Cardiac muscle cell (in vitro differentiated cells and primary cell): ENCODE data around the gene EXOSC1. TPM values are rescaled to one million over a fixed set of nuclear protein-coding genes. Genes with fewer than 3 reads are reported as not detected.

ENCODE experiments used
- DNase-seq, 2 donors: peaks; one replicate each; pipeline versions ENCODE4 v3.0.0 to v3.0.0-alpha.2; 2010 to 2017; ENCODE audit warnings: low read depth in 1 of 2, low spot score in 1 of 2
- H3K27ac ChIP-seq: fragments of 200-600 bp; sonication (generic); 2 replicates; pipeline ENCODE4 v1.5.1; 2016
- H3K27me3 ChIP-seq: fragments of 200-600 bp; sonication (generic); 2 replicates; pipeline ENCODE4 v1.6.0; 2016; ENCODE audit warnings: control low read depth
- H3K36me3 ChIP-seq: fragments of 200-600 bp; sonication (generic); 2 replicates; pipeline ENCODE4 v1.5.1; 2016; ENCODE audit warnings: control low read depth
- H3K4me1 ChIP-seq: fragments of 200-600 bp; sonication (generic); 2 replicates; pipeline ENCODE4 v1.8.1; 2017; ENCODE audit warnings: low read depth, mild to moderate bottlenecking, mixed run types
- H3K4me3 ChIP-seq: fragments of 200-600 bp; sonication (generic); 2 replicates; pipeline ENCODE4 v1.5.1; 2016; ENCODE audit warnings: mild to moderate bottlenecking
- H3K9me3 ChIP-seq: fragments of 200-600 bp; sonication (generic); 2 replicates; pipeline ENCODE4 v1.5.1; 2017; ENCODE audit warnings: low read depth, mild to moderate bottlenecking, control low read depth
- polyA plus RNA-seq: library from polyadenylated mRNA; unstranded; fragments of >200 nt; fragmentation: Nextera tagmentation; extraction: Ambion mirVana; gene quantifications from 2 replicates; pipeline ENCODE4 v1.2.1, GENCODE V29; 2016
- total RNA-seq: library from RNA; depleted of rRNA; stranded (reverse); fragments of >200 nt; gene quantifications from 2 replicates; pipeline ENCODE4 v1.2.3, GENCODE V29; 2016
- TF ChIP-seq, protein P1 (sequence below): IDR thresholded peaks from 2 replicates; pipeline ENCODE4 v1.5.1; 2012; ENCODE audit warnings: low read depth, mild to moderate bottlenecking, low read length

EXOSC1 gene
- total and polyA plus RNA-seq, 2 experiments from 2014 or later: 38.3 to 56.5 TPM

DNA sequence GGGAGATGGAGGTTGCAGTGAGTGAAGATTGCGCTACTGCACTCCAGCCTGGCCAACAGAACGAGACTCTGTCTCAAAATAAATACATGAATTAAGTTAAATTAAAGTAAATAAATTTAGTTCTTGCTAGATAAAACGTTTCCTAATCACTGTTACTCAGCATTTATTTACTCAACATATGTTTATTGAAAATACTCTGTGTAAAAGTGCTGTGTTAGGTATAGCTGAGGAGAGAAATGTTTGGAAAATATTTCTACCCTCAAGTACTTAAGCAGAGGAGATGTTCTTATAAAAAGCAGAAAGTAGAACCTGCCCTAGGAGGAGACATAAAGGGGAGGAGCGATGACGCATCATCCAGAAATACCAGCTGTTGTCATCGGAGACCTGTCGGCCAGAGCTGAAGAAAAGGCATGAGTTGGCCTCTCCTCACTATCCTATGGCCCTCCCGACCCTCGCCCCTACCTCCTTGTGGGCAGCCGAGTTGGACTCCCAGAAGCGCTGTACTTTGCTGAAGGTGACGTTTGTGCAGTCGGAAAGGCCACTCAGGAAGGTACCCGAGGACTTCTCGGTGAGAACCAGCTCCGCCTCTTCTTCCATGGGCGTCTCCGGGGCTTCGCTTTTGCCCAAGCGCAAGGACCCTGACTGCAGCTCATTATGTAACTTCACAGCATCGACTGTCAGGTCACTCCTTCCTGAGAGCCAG, 45.8 kb downstream of the EXOSC1 start:
- no peaks in the 10 kb centered on the region for H3K9me3 ChIP-seq
- DNase-seq: peak; percentile 27 to 61
- H3K27ac ChIP-seq: peak overlapping the region; percentile 78
- H3K4me1 ChIP-seq: peaks cover 7% of the 10 kb centered on the region
- peak overlapping the region; percentile 90 for H3K4me3 ChIP-seq
- H3K36me3 ChIP-seq: no peaks in the 10 kb centered on the region
- H3K27me3 ChIP-seq: no peaks in the 10 kb centered on the region
- TF ChIP-seq, protein P1, sequence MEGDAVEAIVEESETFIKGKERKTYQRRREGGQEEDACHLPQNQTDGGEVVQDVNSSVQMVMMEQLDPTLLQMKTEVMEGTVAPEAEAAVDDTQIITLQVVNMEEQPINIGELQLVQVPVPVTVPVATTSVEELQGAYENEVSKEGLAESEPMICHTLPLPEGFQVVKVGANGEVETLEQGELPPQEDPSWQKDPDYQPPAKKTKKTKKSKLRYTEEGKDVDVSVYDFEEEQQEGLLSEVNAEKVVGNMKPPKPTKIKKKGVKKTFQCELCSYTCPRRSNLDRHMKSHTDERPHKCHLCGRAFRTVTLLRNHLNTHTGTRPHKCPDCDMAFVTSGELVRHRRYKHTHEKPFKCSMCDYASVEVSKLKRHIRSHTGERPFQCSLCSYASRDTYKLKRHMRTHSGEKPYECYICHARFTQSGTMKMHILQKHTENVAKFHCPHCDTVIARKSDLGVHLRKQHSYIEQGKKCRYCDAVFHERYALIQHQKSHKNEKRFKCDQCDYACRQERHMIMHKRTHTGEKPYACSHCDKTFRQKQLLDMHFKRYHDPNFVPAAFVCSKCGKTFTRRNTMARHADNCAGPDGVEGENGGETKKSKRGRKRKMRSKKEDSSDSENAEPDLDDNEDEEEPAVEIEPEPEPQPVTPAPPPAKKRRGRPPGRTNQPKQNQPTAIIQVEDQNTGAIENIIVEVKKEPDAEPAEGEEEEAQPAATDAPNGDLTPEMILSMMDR: no peak

DNA sequence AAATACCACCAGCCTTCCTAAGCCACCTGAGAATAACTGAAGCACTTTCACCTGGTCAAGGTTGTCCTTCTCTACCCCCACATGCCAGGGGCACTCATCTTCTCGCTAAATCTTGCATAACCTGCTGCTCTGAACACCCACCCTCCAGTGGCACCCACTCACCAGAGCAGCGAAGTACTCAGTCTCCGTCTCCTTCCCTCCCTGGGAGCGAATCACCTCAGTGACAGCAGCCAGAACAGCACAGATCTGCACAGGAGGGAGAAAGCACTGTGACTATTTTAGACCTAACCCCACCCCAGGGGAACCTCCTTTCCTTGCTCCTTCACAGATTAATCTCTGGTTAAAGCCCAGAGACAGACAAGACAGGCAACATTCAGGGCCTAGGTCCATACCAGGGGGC, 49.8 kb downstream of the EXOSC1 start:
- Histone ChIP-seq H3K4me1 (peaks cover 7% of the 10 kb centered on the region), H3K27me3 (no peaks in the 10 kb centered on the region), H3K4me3 (no peak overlapping the region), H3K36me3 (peaks cover 3% of the 10 kb centered on the region), H3K9me3 (no peaks in the 10 kb centered on the region), H3K27ac (no peak overlapping the region)
- no peak for DNase-seq
- TF ChIP-seq, protein P1: no peak

DNA sequence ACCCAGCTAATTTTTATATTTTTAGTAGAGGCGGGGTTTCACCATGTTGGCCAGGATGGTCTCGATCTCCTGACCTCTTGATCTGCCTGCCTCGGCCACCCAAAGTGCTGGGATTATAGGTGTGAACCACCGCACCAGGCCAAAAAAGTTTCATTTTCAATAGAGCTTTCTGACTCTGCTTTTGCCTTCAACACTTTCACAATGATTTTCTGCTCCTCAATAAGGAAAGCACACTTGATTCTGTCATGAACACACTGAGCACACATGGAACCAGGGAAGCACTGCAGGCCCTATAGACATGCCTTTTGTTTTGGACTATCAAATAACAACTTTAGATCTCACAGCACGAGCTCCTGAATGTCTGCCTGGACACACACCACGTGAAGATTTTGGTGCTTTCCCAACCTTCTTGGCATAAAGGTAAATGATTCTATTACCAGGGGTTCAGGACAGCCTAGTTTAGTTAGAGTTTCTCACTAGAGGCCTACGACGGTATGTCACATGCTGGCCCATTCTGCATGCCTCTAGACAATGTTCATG, 52.7 kb downstream of the EXOSC1 start:
- Histone ChIP-seq H3K4me3 (no peak overlapping the region), H3K36me3 (peaks cover 6% of the 10 kb centered on the region), H3K9me3 (no peaks in the 10 kb centered on the region), H3K27me3 (no peaks in the 10 kb centered on the region), H3K4me1 (no peaks in the 10 kb centered on the region), H3K27ac (no peak overlapping the region)
- DNase-seq: no peak
- TF ChIP-seq, protein P1: no peak

DNA sequence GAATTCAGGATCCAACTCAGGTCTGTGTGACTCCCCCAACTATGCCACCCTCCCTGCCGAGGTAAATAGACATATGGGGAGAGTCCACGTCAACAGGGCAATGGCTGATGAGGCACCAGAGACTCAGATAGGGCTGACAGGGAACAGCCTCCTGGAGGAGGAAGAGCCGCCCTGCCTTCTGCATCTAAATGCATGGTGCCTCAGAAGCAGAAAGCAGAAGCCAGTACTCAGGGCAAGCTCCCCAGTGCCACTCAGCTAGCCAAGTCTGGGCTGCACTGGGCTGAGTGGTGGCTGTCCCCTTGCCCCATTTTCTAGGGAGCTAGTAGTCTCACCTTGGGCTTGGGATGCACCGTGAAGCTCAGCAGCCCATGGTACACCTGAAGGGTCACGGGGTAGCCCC, 55.7 kb downstream of the EXOSC1 start:
- H3K9me3 ChIP-seq: no peaks in the 10 kb centered on the region
- no peak overlapping the region for H3K27ac ChIP-seq
- H3K36me3 ChIP-seq: peaks cover 6% of the 10 kb centered on the region
- DNase-seq: no peak
- H3K4me1 ChIP-seq: no peaks in the 10 kb centered on the region
- TF ChIP-seq, protein P1: no peak
- H3K27me3 ChIP-seq: no peaks in the 10 kb centered on the region
- no peak overlapping the region for H3K4me3 ChIP-seq

DNA sequence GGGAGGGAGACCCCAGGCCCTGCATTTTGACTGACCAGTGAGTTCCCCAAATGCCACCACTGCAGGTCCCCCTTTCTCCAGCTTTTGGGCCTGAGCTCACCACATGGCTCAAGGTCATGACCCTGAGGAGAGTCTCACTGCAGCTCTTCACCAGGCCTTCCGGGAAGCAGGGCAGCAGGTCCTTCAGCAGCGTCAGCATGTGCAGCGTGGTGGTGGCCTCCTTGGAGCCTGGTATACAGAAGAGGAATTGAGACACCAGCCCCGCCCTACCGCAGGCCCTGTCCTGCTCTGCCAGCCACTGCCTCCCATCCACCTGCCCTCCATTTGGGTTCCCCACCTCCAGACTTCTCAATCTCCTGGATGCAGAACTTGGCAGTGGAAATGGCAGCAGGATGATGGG, 57.7 kb downstream of the EXOSC1 start:
- DNase-seq: no peak
- no peak overlapping the region for H3K27ac ChIP-seq
- no peaks in the 10 kb centered on the region for H3K9me3 ChIP-seq
- H3K36me3 ChIP-seq: peaks cover 5% of the 10 kb centered on the region
- TF ChIP-seq, protein P1: no peak
- no peaks in the 10 kb centered on the region for H3K4me1 ChIP-seq
- no peak overlapping the region for H3K4me3 ChIP-seq
- H3K27me3 ChIP-seq: no peaks in the 10 kb centered on the region

Other genes with a start within 250 kb of the EXOSC1 start
- gene ARHGAP19, start 153.4 kb downstream of the EXOSC1 start, total RNA-seq: 7.5 and 18.7 TPM in 2 replicates
- 5.3 and 15.8 TPM in 2 replicates for gene ARHGAP19, start 153.4 kb downstream of the EXOSC1 start, polyA plus RNA-seq
- gene FRAT1, start 126.7 kb downstream of the EXOSC1 start, total RNA-seq: 12.7 and 17.3 TPM in 2 replicates
- 12.3 and 22.8 TPM in 2 replicates for gene FRAT1, start 126.7 kb downstream of the EXOSC1 start, polyA plus RNA-seq
- 25.4 and 30.6 TPM in 2 replicates for gene FRAT2, start 111.3 kb downstream of the EXOSC1 start, total RNA-seq
- 30.1 and 41.7 TPM in 2 replicates for gene FRAT2, start 111.3 kb downstream of the EXOSC1 start, polyA plus RNA-seq
- 14.5 and 16.2 TPM in 2 replicates for gene RRP12, start 44.7 kb downstream of the EXOSC1 start, total RNA-seq
- 14.8 and 14.9 TPM in 2 replicates for gene RRP12, start 44.7 kb downstream of the EXOSC1 start, polyA plus RNA-seq
- gene PGAM1, start 19.8 kb downstream of the EXOSC1 start, total RNA-seq: 912 and 1,364 TPM in 2 replicates
- 1,322 and 1,889 TPM in 2 replicates for gene PGAM1, start 19.8 kb downstream of the EXOSC1 start, polyA plus RNA-seq
- 30.8 and 43.2 TPM in 2 replicates for gene ZDHHC16, start 169 bp upstream of the EXOSC1 start, total RNA-seq
- 58.4 and 85.5 TPM in 2 replicates for gene ZDHHC16, start 169 bp upstream of the EXOSC1 start, polyA plus RNA-seq
- 94.0 and 124 TPM in 2 replicates for gene MMS19, start 52.4 kb upstream of the EXOSC1 start, total RNA-seq
- 72.5 and 85.6 TPM in 2 replicates for gene MMS19, start 52.4 kb upstream of the EXOSC1 start, polyA plus RNA-seq
- gene UBTD1, start 52.9 kb upstream of the EXOSC1 start, total RNA-seq: 9.5 and 13.5 TPM in 2 replicates
- 13.1 and 15.8 TPM in 2 replicates for gene UBTD1, start 52.9 kb upstream of the EXOSC1 start, polyA plus RNA-seq
- not detected in 2 replicates for gene ANKRD2, start 126.8 kb upstream of the EXOSC1 start, total RNA-seq
- not detected in 2 replicates for gene ANKRD2, start 126.8 kb upstream of the EXOSC1 start, polyA plus RNA-seq
- 2.1 and 3.8 TPM in 2 replicates for gene HOGA1, start 138.4 kb upstream of the EXOSC1 start, total RNA-seq
- 2.1 and 5.3 TPM in 2 replicates for gene HOGA1, start 138.4 kb upstream of the EXOSC1 start, polyA plus RNA-seq
- 0.25 and 0.30 TPM in 2 replicates for gene C10orf62, start 143.7 kb upstream of the EXOSC1 start, total RNA-seq
- not detected in 2 replicates for gene C10orf62, start 143.7 kb upstream of the EXOSC1 start, polyA plus RNA-seq
- 16.8 and 18.7 TPM in 2 replicates for gene MORN4, start 187.5 kb upstream of the EXOSC1 start, total RNA-seq
- gene MORN4, start 187.5 kb upstream of the EXOSC1 start, polyA plus RNA-seq: 48.1 and 61.4 TPM in 2 replicates
- gene PI4K2A, start 194.7 kb upstream of the EXOSC1 start, total RNA-seq: 19.7 and 24.9 TPM in 2 replicates
- gene PI4K2A, start 194.7 kb upstream of the EXOSC1 start, polyA plus RNA-seq: 15.8 and 20.1 TPM in 2 replicates
- 8.7 and 19.0 TPM in 2 replicates for gene AVPI1, start 241.2 kb upstream of the EXOSC1 start, total RNA-seq
- 12.9 and 15.8 TPM in 2 replicates for gene AVPI1, start 241.2 kb upstream of the EXOSC1 start, polyA plus RNA-seq